OCI-LY7 (cell line): Measurements from ENCODE around the gene LRRC37A3.

Experiments used
- EZH2phosphoT487 ChIP-seq: fragments of 200-600 bp; sonication (generic); IDR thresholded peaks from 2 replicates; pipeline ENCODE4 v1.6.1; 2018; ENCODE audit warnings: low read depth, borderline replicate concordance, mild to moderate bottlenecking, mixed run types, antibody characterized with exemption, low read length, moderate library complexity, mixed read lengths
- TF ChIP-seq, protein P1 (sequence below): fragments of 200-600 bp; sonication (generic); conservative IDR thresholded peaks from 2 replicates; pipeline ENCODE4 v1.5.1; 2014; ENCODE audit warnings: mild to moderate bottlenecking, antibody characterized with exemption, low read length, moderate library complexity, mixed read lengths

DNA sequence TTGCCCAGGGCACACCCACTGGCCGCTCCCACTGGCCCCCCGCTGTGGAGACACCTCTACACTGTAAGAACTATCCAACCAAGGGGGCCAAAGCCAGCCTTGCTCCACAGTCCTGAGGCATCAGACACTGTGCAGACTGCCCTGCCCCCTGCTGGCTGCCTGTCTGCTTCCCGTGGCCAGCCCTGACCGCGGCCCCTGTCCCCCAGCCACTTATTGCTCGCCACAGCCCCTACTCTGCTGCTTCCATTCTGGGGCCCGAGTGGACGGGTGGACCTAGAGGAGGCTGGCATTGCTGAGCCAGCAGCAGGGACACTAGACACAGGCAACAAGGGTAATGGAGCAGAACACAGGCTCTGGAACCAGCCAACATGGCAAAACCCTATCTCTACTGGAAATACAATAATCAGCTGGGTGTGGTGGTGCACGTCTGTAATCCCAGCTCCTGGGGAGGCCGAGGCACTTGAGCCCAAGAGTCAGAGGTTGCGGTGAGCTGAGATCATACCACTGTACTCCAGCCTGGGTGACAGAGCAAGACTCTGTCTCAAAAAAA lies 19.7 kb upstream of the LRRC37A3 start:
- TF ChIP-seq, protein P1, sequence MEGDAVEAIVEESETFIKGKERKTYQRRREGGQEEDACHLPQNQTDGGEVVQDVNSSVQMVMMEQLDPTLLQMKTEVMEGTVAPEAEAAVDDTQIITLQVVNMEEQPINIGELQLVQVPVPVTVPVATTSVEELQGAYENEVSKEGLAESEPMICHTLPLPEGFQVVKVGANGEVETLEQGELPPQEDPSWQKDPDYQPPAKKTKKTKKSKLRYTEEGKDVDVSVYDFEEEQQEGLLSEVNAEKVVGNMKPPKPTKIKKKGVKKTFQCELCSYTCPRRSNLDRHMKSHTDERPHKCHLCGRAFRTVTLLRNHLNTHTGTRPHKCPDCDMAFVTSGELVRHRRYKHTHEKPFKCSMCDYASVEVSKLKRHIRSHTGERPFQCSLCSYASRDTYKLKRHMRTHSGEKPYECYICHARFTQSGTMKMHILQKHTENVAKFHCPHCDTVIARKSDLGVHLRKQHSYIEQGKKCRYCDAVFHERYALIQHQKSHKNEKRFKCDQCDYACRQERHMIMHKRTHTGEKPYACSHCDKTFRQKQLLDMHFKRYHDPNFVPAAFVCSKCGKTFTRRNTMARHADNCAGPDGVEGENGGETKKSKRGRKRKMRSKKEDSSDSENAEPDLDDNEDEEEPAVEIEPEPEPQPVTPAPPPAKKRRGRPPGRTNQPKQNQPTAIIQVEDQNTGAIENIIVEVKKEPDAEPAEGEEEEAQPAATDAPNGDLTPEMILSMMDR, result peak; percentile 78
- no peak for TF ChIP-seq EZH2phosphoT487
